PFSK-1 (cell line): Measurements from ENCODE around the gene SCRG1.

Experiments
- FOXP2 ChIP-seq: optimal IDR thresholded peaks from 2 replicates; pipeline ENCODE3; 2011; ENCODE audit warnings: borderline replicate concordance, control low read depth, inconsistent platforms; ENCODE audit not compliant: insufficient read depth; ENCODE audit errors: extremely low read length, extremely low read depth
- POLR2AphosphoS5 ChIP-seq: IDR thresholded peaks from 2 replicates; pipeline ENCODE4 v1.6.1; 2012; ENCODE audit warnings: low read depth, mild to moderate bottlenecking, control low read depth, low read length, moderate library complexity
- SIN3A ChIP-seq: IDR thresholded peaks from 2 replicates; pipeline ENCODE4 v1.6.1; 2012; ENCODE audit warnings: mild to moderate bottlenecking, low read length, moderate library complexity, borderline replicate concordance; ENCODE audit not compliant: insufficient read depth
- TAF1 ChIP-seq: IDR thresholded peaks from 2 replicates; pipeline ENCODE4 v1.6.1; 2012; ENCODE audit warnings: low read length, control low read depth, borderline replicate concordance; ENCODE audit not compliant: insufficient read depth
- TF ChIP-seq, protein P1 (sequence below), 2 experiments: IDR thresholded peaks; 2 replicates each; pipeline versions ENCODE4 v1.6.1 to v1.8.0; 2011 to 2012; ENCODE audit warnings: low read depth in 2 of 2, low read length in 2 of 2, control low read depth in 1 of 2, inconsistent platforms in 1 of 2, mild to moderate bottlenecking in 1 of 2, moderate library complexity in 1 of 2; ENCODE audit not compliant: insufficient read depth in 1 of 2

DNA sequence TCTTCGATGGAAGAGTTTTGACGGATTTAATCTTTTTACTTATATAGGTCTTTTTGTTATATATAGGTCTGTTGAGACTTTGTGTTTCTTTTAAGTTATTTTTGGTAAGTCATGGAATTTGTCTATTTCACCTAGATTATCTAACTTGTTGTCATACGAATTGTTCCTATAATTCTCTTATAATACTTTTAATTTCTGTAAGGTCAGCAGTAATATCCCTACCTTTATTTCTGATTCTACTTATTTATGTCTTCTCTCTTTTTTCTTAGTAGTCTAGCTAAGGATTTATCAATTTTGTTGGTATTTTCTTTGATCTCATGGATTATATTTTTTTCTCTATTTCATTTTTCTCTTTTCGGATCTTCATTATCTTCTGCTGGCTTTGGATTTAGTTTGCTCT, 16.6 kb downstream of the SCRG1 start:
- TF ChIP-seq, protein P1, sequence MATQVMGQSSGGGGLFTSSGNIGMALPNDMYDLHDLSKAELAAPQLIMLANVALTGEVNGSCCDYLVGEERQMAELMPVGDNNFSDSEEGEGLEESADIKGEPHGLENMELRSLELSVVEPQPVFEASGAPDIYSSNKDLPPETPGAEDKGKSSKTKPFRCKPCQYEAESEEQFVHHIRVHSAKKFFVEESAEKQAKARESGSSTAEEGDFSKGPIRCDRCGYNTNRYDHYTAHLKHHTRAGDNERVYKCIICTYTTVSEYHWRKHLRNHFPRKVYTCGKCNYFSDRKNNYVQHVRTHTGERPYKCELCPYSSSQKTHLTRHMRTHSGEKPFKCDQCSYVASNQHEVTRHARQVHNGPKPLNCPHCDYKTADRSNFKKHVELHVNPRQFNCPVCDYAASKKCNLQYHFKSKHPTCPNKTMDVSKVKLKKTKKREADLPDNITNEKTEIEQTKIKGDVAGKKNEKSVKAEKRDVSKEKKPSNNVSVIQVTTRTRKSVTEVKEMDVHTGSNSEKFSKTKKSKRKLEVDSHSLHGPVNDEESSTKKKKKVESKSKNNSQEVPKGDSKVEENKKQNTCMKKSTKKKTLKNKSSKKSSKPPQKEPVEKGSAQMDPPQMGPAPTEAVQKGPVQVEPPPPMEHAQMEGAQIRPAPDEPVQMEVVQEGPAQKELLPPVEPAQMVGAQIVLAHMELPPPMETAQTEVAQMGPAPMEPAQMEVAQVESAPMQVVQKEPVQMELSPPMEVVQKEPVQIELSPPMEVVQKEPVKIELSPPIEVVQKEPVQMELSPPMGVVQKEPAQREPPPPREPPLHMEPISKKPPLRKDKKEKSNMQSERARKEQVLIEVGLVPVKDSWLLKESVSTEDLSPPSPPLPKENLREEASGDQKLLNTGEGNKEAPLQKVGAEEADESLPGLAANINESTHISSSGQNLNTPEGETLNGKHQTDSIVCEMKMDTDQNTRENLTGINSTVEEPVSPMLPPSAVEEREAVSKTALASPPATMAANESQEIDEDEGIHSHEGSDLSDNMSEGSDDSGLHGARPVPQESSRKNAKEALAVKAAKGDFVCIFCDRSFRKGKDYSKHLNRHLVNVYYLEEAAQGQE (IDR thresholded peaks at IDR 0.05; ENCODE audit: insufficient read depth in 1 of 2, low read depth in 2 of 2, low read length in 2 of 2) = no peak
- TF ChIP-seq TAF1 = no peak
- no peak for TF ChIP-seq POLR2AphosphoS5
- no peak for TF ChIP-seq SIN3A
- TF ChIP-seq FOXP2 = no peak
